Measurements from ENCODE around the gene PNPLA7.

PNPLA7 gene

DNA sequence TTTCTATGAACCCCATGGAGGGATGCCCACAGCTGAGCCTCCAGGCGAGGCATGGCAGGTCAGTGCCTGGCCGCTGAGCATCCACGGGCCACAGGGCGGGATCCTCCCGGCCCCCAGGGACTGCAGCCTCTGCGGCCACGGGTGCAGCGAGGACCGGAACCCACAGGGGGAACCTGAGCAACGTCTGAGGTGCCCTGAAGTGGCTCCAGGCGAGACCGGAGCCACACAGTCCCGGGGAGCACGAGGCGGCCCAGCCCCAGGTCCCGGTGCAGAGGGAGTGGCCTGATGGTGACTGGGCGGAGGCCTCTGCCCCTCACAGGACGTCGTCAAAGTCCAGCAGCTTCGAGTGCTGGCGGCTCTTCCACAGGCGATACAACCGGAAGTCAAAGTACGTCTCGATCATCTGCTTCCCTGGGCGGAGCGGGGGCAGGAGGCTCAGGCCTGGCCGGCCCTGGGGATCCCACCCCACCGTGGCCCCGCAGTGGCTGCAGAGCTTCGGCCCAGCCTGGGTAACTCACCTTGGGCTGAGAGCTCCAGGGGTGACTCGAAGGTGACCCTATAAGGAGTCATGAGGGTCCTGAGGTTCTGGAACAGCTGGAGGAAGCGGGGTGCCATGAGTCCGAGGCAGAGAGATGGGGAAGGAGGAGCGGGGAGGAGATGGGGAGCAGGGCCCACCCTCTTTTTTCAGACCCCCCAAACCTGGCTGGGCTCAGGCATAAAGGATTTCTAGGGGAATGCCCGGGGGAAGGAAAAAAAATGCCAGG lies 100.9 kb downstream of the PNPLA7 start:
- H3K4me1 ChIP-seq (ENCODE audit: control insufficient read depth in 2 of 2, insufficient read depth in 2 of 2, low read length in 2 of 2) = peaks cover 6 to 11% of the 10 kb centered on the region in 2 donors
- no peak overlapping the region for H3K4me3 ChIP-seq (ENCODE audit: low read length in 2 of 2)
- H3K27me3 ChIP-seq (ENCODE audit: control insufficient read depth in 2 of 2, insufficient read depth in 2 of 2, low read length in 2 of 2) = peaks cover 0 to 2% of the 10 kb centered on the region in 2 donors
- H3K9me3 ChIP-seq (ENCODE audit: control insufficient read depth in 2 of 2, low read length in 2 of 2) = no peaks in the 10 kb centered on the region
- H3K9ac ChIP-seq (ENCODE audit: low read depth in 1 of 2, low read length in 2 of 2) = no peak overlapping the region
- H3K27ac ChIP-seq (ENCODE audit: low read depth in 2 of 2, low read length in 2 of 2) = no peak overlapping the region
- H3K36me3 ChIP-seq (ENCODE audit: control insufficient read depth in 2 of 2, insufficient read depth in 2 of 2, low read length in 2 of 2) = peaks cover 0 to 11% of the 10 kb centered on the region in 2 donors

- Histone ChIP-seq H3K27me3 (ENCODE audit: control insufficient read depth in 2 of 2, insufficient read depth in 2 of 2, low read length in 2 of 2) (peaks cover 0 to 2% of the 10 kb centered on the region in 2 donors), H3K9me3 (ENCODE audit: control insufficient read depth in 2 of 2, low read length in 2 of 2) (no peaks in the 10 kb centered on the region), H3K9ac (ENCODE audit: low read depth in 1 of 2, low read length in 2 of 2) (no peak overlapping the region), H3K4me1 (ENCODE audit: control insufficient read depth in 2 of 2, insufficient read depth in 2 of 2, low read length in 2 of 2) (peaks cover 5 to 10% of the 10 kb centered on the region in 2 donors), H3K4me3 (ENCODE audit: low read length in 2 of 2) (no peak overlapping the region), H3K36me3 (ENCODE audit: control insufficient read depth in 2 of 2, insufficient read depth in 2 of 2, low read length in 2 of 2) (peaks cover 0 to 11% of the 10 kb centered on the region in 2 donors), H3K27ac (ENCODE audit: low read depth in 2 of 2, low read length in 2 of 2) (no peak overlapping the region)
Measured at GRCh38 chr9:137448602-137448962, 101.6 kb downstream of the PNPLA7 start.

GRCh38 chr9:137447722-137448601 lies 102.2 kb downstream of the PNPLA7 start:
- Histone ChIP-seq H3K9me3 (ENCODE audit: control insufficient read depth in 2 of 2, low read length in 2 of 2) (no peaks in the 10 kb centered on the region), H3K4me3 (ENCODE audit: low read length in 2 of 2) (no peak overlapping the region), H3K4me1 (ENCODE audit: control insufficient read depth in 2 of 2, insufficient read depth in 2 of 2, low read length in 2 of 2) (peaks cover 5 to 10% of the 10 kb centered on the region in 2 donors), H3K27me3 (ENCODE audit: control insufficient read depth in 2 of 2, insufficient read depth in 2 of 2, low read length in 2 of 2) (peaks cover 0 to 2% of the 10 kb centered on the region in 2 donors), H3K36me3 (ENCODE audit: control insufficient read depth in 2 of 2, insufficient read depth in 2 of 2, low read length in 2 of 2) (peaks cover 0 to 11% of the 10 kb centered on the region in 2 donors), H3K9ac (ENCODE audit: low read depth in 1 of 2, low read length in 2 of 2) (no peak overlapping the region), H3K27ac (ENCODE audit: low read depth in 2 of 2, low read length in 2 of 2) (no peak overlapping the region)

DNA sequence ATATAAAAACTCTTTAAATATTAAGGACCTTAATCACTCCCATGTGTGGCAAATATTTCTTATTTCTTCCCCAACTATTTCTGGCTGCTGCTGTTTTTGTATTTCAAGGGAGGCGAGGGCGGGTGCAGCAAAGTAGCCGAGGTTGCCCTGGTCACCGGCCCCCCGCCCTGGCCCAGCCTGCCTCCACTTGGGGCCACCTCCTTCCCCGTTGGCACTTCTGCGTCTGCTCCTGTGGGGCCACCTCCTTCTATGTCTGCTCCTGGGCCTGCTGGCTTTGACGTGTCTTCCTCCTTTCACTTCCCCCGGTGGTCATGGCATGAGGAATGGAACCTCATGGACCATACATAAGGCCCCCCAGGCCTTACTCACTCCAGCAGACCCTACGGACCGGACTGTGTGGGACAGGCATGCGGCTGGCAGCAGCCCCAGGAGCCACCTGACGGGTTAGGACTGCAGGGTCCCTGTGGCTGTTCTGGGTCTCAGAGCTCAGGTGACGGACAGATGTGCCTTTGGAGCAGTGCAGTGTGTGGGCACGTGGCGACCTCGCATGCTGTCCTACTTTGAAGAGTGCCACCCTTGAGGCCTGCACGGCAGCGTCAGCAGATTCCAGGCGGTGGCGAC lies 103.2 kb downstream of the PNPLA7 start:
- Histone ChIP-seq H3K9ac (ENCODE audit: low read depth in 1 of 2, low read length in 2 of 2) (no peak overlapping the region), H3K4me3 (ENCODE audit: low read length in 2 of 2) (no peak overlapping the region), H3K27ac (ENCODE audit: low read depth in 2 of 2, low read length in 2 of 2) (no peak overlapping the region), H3K9me3 (ENCODE audit: control insufficient read depth in 2 of 2, low read length in 2 of 2) (no peaks in the 10 kb centered on the region), H3K27me3 (ENCODE audit: control insufficient read depth in 2 of 2, insufficient read depth in 2 of 2, low read length in 2 of 2) (peaks cover 0 to 2% of the 10 kb centered on the region in 2 donors), H3K36me3 (ENCODE audit: control insufficient read depth in 2 of 2, insufficient read depth in 2 of 2, low read length in 2 of 2) (peaks cover 0 to 11% of the 10 kb centered on the region in 2 donors), H3K4me1 (ENCODE audit: control insufficient read depth in 2 of 2, insufficient read depth in 2 of 2, low read length in 2 of 2) (peaks cover 5 to 10% of the 10 kb centered on the region in 2 donors)

DNA sequence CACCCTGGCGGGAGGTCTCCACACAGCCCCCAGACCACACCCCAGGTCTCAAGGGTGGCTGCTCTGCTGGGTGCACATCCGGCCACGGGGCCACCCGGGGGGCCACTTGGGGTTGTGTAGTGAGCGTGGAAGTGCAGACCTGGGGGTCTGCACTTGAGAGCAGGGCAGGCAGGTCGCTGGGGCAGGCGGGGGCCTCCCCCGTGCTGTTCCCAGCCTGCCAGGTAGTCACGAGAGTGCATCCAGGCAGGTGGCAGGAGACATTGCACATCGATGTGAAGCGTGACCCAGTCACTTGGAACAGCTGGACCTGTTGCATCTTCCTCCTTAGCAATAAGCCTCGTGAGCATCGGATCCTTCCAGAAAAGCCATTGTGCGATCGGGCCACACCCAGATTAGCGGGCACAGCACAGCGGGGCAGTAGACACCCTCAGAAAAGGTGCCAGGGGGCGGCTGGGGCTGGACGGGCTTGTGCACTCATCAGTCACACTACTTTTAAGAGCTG lies 104.2 kb downstream of the PNPLA7 start:
- H3K27me3 ChIP-seq (ENCODE audit: control insufficient read depth in 2 of 2, insufficient read depth in 2 of 2, low read length in 2 of 2) = peaks cover 0 to 2% of the 10 kb centered on the region in 2 donors
- peak overlapping the region in 1 of 2 donors; percentile 6 for H3K9ac ChIP-seq (ENCODE audit: low read depth in 1 of 2, low read length in 2 of 2)

GRCh38 chr9:137445275-137445807 lies 104.9 kb downstream of the PNPLA7 start:
- Histone ChIP-seq H3K27me3 (ENCODE audit: control insufficient read depth in 2 of 2, insufficient read depth in 2 of 2, low read length in 2 of 2) (peaks cover 0 to 2% of the 10 kb centered on the region in 2 donors), H3K4me1 (ENCODE audit: control insufficient read depth in 2 of 2, insufficient read depth in 2 of 2, low read length in 2 of 2) (peaks cover 5 to 10% of the 10 kb centered on the region in 2 donors), H3K27ac (ENCODE audit: low read depth in 2 of 2, low read length in 2 of 2) (no peak overlapping the region), H3K9me3 (ENCODE audit: control insufficient read depth in 2 of 2, low read length in 2 of 2) (no peaks in the 10 kb centered on the region), H3K4me3 (ENCODE audit: low read length in 2 of 2) (no peak overlapping the region), H3K36me3 (ENCODE audit: control insufficient read depth in 2 of 2, insufficient read depth in 2 of 2, low read length in 2 of 2) (peaks cover 0 to 11% of the 10 kb centered on the region in 2 donors), H3K9ac (ENCODE audit: low read depth in 1 of 2, low read length in 2 of 2) (peak overlapping the region in 1 of 2 donors; percentile 6)

More for the DNA sequence above, 104.2 kb downstream of the PNPLA7 start:
- Histone ChIP-seq H3K27ac (ENCODE audit: low read depth in 2 of 2, low read length in 2 of 2) (no peak overlapping the region), H3K9me3 (ENCODE audit: control insufficient read depth in 2 of 2, low read length in 2 of 2) (no peaks in the 10 kb centered on the region), H3K36me3 (ENCODE audit: control insufficient read depth in 2 of 2, insufficient read depth in 2 of 2, low read length in 2 of 2) (peaks cover 0 to 11% of the 10 kb centered on the region in 2 donors), H3K4me1 (ENCODE audit: control insufficient read depth in 2 of 2, insufficient read depth in 2 of 2, low read length in 2 of 2) (peaks cover 5 to 10% of the 10 kb centered on the region in 2 donors), H3K4me3 (ENCODE audit: low read length in 2 of 2) (no peak overlapping the region)

- no peak overlapping the region for H3K27ac ChIP-seq (ENCODE audit: low read depth in 2 of 2, low read length in 2 of 2)
- H3K9ac ChIP-seq (ENCODE audit: low read depth in 1 of 2, low read length in 2 of 2) = no peak overlapping the region
- H3K27me3 ChIP-seq (ENCODE audit: control insufficient read depth in 2 of 2, insufficient read depth in 2 of 2, low read length in 2 of 2) = peaks cover 0 to 2% of the 10 kb centered on the region in 2 donors
- no peak overlapping the region for H3K4me3 ChIP-seq (ENCODE audit: low read length in 2 of 2)
- no peaks in the 10 kb centered on the region for H3K9me3 ChIP-seq (ENCODE audit: control insufficient read depth in 2 of 2, low read length in 2 of 2)
- peaks cover 0 to 3% of the 10 kb centered on the region in 2 donors for H3K36me3 ChIP-seq (ENCODE audit: control insufficient read depth in 2 of 2, insufficient read depth in 2 of 2, low read length in 2 of 2)
- peaks cover 5 to 14% of the 10 kb centered on the region in 2 donors for H3K4me1 ChIP-seq (ENCODE audit: control insufficient read depth in 2 of 2, insufficient read depth in 2 of 2, low read length in 2 of 2)
Measured at GRCh38 chr9:137444106-137444790, 106.0 kb downstream of the PNPLA7 start.

DNA sequence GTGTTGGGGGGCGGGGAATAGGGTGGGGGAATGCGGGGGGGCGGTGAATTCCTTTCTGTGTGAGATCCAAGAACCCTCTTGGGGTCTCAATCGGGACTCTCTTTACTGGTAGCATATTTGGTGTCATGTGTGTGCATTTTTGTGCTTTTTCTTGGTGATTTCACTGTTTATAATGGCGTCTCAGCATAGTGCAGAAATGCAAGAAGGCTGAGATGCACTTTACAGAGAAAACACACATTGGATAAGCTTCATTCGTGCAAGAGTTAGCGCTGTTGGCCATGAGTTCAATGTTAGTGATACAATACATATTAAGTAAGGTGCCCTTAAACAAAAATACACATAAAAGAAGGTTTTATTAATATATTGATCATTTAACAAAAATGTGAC lies 108.3 kb downstream of the PNPLA7 start:
- H3K27me3 ChIP-seq (ENCODE audit: control insufficient read depth in 2 of 2, insufficient read depth in 2 of 2, low read length in 2 of 2) = peaks cover 0 to 2% of the 10 kb centered on the region in 2 donors
- H3K4me3 ChIP-seq (ENCODE audit: low read length in 2 of 2) = peak overlapping the region in 1 of 2 donors; percentile 57
- H3K9ac ChIP-seq (ENCODE audit: low read depth in 1 of 2, low read length in 2 of 2) = no peak overlapping the region
- H3K36me3 ChIP-seq (ENCODE audit: control insufficient read depth in 2 of 2, insufficient read depth in 2 of 2, low read length in 2 of 2) = no peaks in the 10 kb centered on the region
- H3K9me3 ChIP-seq (ENCODE audit: control insufficient read depth in 2 of 2, low read length in 2 of 2) = no peaks in the 10 kb centered on the region
- no peak overlapping the region for H3K27ac ChIP-seq (ENCODE audit: low read depth in 2 of 2, low read length in 2 of 2)
- H3K4me1 ChIP-seq (ENCODE audit: control insufficient read depth in 2 of 2, insufficient read depth in 2 of 2, low read length in 2 of 2) = peaks cover 18 to 29% of the 10 kb centered on the region in 2 donors

- Histone ChIP-seq H3K9me3 (ENCODE audit: control insufficient read depth in 2 of 2, low read length in 2 of 2) (no peaks in the 10 kb centered on the region), H3K36me3 (ENCODE audit: control insufficient read depth in 2 of 2, insufficient read depth in 2 of 2, low read length in 2 of 2) (no peaks in the 10 kb centered on the region), H3K4me3 (ENCODE audit: low read length in 2 of 2) (peak within 1 kb of the TSS in 1 of 2 donors; percentile 57), H3K27me3 (ENCODE audit: control insufficient read depth in 2 of 2, insufficient read depth in 2 of 2, low read length in 2 of 2) (peaks cover 0 to 2% of the 10 kb centered on the region in 2 donors), H3K27ac (ENCODE audit: low read depth in 2 of 2, low read length in 2 of 2) (peak within 1 kb of the TSS; percentile 43 to 71), H3K4me1 (ENCODE audit: control insufficient read depth in 2 of 2, insufficient read depth in 2 of 2, low read length in 2 of 2) (peaks cover 22 to 34% of the 10 kb centered on the region in 2 donors), H3K9ac (ENCODE audit: low read depth in 1 of 2, low read length in 2 of 2) (no peak within 1 kb of the TSS)
Measured at GRCh38 chr9:137441289-137441934, 108.8 kb downstream of the PNPLA7 start, which contains the start of gene ENTPD8. Gene ENTPD8, minus strand, starts transcription at chr9:137441357. Its CDS starts 3,072 bp downstream, at chr9:137438285.
